Cardiac fibroblast (primary cell): ENCODE results near the gene PPP1R14C.

Experiments used
- DNase-seq, 2 donors: peaks; one replicate each; pipeline versions ENCODE4 v3.0.0 to v3.0.0-alpha.2; 2010; ENCODE audit warnings: low read depth in 2 of 2
- H3K4me3 ChIP-seq, 2 donors: replicated peaks in 1 of 2; 1 replicate in 1 of 2; 2 replicates in 1 of 2; pipeline ENCODE4 v1.5.1; 2011; ENCODE audit warnings: low read depth in 2 of 2, low read length in 2 of 2, mild to moderate bottlenecking in 2 of 2, moderate library complexity in 1 of 2
- CTCF ChIP-seq: IDR thresholded peaks from one replicate; pipeline ENCODE4 v1.5.1; 2011; ENCODE audit warnings: low read depth, mild to moderate bottlenecking, low read length, inconsistent platforms

Gene PPP1R14C

DNA sequence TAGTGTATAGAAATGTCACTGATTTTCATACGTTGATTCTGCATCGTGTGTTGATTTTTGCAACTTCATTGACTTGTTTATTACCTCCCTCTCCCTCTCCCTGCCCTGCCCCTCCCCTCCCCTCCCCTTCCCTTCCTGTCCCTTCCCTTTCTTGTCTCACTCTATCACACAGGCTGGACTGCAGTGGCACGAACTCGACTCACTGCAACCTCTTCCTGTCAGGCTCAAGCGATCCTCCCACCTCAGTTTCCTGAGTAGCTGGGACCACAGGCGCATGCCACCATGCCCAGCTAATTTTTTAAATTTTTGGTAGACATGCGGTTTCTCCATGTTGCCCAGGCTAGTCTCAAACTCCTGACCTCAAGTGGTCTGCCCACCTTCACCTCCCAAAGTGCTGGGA lies 19.2 kb upstream of the PPP1R14C start:
- TF ChIP-seq CTCF, result no peak
- no peak for DNase-seq
- no peak overlapping the region for H3K4me3 ChIP-seq

GRCh38 chr6:150124235-150124634 lies 18.6 kb upstream of the PPP1R14C start:
- DNase-seq, result no peak
- H3K4me3 ChIP-seq, result no peak overlapping the region
- no peak for TF ChIP-seq CTCF

GRCh38 chr6:150126641-150127291 lies 16.1 kb upstream of the PPP1R14C start:
- DNase-seq, result no peak
- no peak for TF ChIP-seq CTCF
- H3K4me3 ChIP-seq, result no peak overlapping the region

GRCh38 chr6:150128425-150128824 lies 14.4 kb upstream of the PPP1R14C start:
- no peak overlapping the region for H3K4me3 ChIP-seq
- no peak for DNase-seq
- TF ChIP-seq CTCF, result no peak

DNA sequence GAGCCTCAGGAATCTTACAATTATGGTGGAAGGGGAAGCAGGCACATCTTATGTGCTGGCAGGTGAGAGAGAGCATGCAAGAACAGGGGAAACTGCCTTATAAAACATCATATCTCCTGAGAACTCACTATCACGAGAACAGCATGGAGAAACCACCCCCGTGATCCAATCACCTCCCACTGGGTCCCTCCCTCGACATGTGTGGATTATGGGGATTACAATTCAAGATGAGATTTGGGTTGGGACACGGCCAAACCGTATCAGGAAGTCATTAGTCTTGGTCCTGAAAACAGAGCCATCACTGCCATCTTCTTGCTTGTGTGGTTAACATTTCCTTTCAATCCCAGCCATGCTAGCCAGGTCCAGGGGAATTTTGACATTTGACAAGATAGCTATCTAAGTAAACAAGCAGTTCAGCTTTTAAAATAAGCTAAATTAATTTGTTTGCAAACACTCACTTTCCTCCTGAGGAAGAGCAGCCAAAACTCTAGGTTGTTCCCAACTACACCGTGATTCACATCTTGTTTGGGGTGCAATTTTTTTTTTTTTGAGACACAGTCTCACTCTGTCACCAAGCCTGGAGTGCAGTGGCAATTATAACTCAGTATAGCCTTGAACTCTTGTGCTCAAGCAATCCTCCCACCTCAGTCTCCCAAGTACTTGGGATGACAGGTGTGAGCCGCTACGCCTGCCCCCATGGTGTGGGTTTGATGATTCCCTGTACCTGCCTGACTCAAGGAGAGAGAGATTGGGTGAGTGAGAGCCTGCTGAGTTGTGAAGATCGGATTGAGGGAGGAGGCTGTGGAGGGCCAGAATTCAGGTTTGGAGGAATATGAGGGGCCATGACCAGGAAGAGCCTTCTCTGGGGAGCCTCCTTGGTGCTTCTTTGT lies 13.0 kb upstream of the PPP1R14C start:
- DNase-seq, result no peak

DNA sequence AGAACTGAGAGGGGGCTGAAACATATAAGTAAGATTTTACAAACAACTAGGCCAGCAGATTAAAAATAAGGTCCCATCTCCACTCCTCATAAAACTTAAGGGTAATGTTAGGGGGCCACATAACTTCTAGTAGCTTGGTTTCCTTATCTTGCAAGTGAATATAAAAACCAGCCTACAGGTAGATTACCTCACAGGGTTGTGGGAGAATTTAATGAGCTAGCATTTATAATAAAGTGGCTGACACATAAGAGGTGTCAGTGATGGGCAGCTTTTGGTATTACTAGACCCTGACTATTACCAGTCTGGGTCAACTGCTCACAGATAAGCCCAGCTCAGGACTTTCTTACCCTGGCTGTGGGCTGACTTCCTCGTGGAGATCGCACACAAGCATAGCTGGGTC lies 9.2 kb upstream of the PPP1R14C start:
- no peak for TF ChIP-seq CTCF
- H3K4me3 ChIP-seq, result no peak overlapping the region
- DNase-seq, result no peak

More for the DNA sequence above, 13.0 kb upstream of the PPP1R14C start:
- H3K4me3 ChIP-seq, result no peak overlapping the region
- no peak for TF ChIP-seq CTCF
